Neural progenitor cell (in vitro differentiated cells): Measurements from ENCODE around the gene CDC25B.

ENCODE experiments used
- EZH2phosphoT487 ChIP-seq: fragments of 200-600 bp; sonication (generic); IDR thresholded peaks from 2 replicates; pipeline ENCODE4 v1.6.1; 2017; ENCODE audit warnings: antibody characterized with exemption
- TF ChIP-seq, protein P1 (sequence below): fragments of 200-600 bp; sonication (generic); IDR thresholded peaks from 2 replicates; pipeline ENCODE4 v1.5.1; 2017; ENCODE audit warnings: antibody characterized with exemption, mild to moderate bottlenecking

DNA sequence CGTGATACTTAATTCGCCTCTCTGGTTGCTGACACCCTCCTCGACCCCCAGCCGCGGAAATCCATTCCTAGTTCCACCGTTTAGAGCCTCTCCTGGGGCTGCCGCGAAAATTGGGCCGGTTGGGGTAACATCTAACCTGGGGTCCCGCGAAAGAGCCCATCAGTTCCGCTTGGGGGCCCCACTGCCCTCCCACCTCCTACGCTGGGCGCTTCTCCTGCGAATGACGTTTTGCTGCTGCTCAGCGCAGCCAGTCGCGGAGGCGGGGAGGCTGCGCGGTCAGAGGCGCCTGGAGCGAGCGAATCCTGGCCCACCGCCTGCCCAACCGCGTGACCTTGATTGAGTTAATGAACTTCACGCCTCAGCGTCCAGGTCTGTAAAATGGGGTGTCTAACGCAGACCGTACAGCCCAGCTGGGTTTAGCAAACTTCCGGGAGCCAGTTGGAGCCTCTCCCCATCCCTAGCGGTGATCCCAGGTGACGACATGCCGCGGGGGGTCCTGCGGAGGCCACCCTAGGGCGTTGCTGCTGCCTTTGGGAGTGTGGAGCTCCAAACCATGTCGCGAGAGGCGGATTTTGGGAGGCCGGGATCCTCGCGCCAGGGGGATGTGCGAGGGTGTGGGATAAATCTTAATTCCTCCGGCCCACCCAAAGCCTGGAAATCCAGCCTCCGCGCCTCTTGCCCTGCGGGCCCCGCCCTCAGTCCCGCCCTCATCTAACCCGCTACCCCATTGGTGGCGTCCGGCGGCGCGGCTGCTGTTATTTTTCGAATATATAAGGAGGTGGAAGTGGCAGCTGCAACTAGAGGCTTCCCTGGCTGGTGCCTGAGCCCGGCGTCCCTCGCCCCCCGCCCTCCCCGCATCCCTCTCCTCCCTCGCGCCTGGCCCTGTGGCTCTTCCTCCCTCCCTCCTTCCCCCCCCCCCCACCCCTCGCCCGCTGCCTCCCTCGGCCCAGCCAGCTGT lies at the start of gene CDC25B:
- TF ChIP-seq, protein P1, sequence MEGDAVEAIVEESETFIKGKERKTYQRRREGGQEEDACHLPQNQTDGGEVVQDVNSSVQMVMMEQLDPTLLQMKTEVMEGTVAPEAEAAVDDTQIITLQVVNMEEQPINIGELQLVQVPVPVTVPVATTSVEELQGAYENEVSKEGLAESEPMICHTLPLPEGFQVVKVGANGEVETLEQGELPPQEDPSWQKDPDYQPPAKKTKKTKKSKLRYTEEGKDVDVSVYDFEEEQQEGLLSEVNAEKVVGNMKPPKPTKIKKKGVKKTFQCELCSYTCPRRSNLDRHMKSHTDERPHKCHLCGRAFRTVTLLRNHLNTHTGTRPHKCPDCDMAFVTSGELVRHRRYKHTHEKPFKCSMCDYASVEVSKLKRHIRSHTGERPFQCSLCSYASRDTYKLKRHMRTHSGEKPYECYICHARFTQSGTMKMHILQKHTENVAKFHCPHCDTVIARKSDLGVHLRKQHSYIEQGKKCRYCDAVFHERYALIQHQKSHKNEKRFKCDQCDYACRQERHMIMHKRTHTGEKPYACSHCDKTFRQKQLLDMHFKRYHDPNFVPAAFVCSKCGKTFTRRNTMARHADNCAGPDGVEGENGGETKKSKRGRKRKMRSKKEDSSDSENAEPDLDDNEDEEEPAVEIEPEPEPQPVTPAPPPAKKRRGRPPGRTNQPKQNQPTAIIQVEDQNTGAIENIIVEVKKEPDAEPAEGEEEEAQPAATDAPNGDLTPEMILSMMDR: peak; percentile 48
- no peak for TF ChIP-seq EZH2phosphoT487
